ENCODE results near the gene D2HGDH. TPM values are rescaled to one million over a fixed set of nuclear protein-coding genes. Genes with fewer than 3 reads are reported as not detected.

D2HGDH gene
- total RNA-seq, 1 experiment from 2014 or later, result 53.3 TPM

- Mint-ChIP-seq H3K4me3 (ENCODE audit: low read depth, unreplicated experiment) (no peak overlapping the region), H3K36me3 (ENCODE audit: insufficient read depth, unreplicated experiment) (no peaks in the 10 kb centered on the region), H3K9me3 (ENCODE audit: low read depth, unreplicated experiment) (no peaks in the 10 kb centered on the region), H3K4me1 (ENCODE audit: low read depth, unreplicated experiment) (no peaks in the 10 kb centered on the region), H3K27me3 (ENCODE audit: unreplicated experiment) (peaks cover 69% of the 10 kb centered on the region), H3K27ac (ENCODE audit: unreplicated experiment) (no peak overlapping the region)
- no peak for TF ChIP-seq CTCF (IDR thresholded peaks at IDR 0.05; ENCODE audit: unreplicated experiment)
- DNase-seq, result no peak
- intact Hi-C loops (cut with micrococcal nuclease; ENCODE audit: unreplicated experiment), result no loop called here
- no TSS peak for BruUV-seq (replicated peaks)
- CTCF ChIA-PET, result no interaction called here
These were observed 60.9 kb downstream of the D2HGDH start for GRCh38 chr2:241795021-241795999.

GRCh38 chr2:241796209-241796608, 61.8 kb downstream of the D2HGDH start:
- intact Hi-C loops (cut with micrococcal nuclease; ENCODE audit: unreplicated experiment), result no loop called here
- Mint-ChIP-seq H3K27ac (ENCODE audit: unreplicated experiment) (no peak overlapping the region), H3K4me1 (ENCODE audit: low read depth, unreplicated experiment) (no peaks in the 10 kb centered on the region), H3K27me3 (ENCODE audit: unreplicated experiment) (peaks cover 66% of the 10 kb centered on the region), H3K4me3 (ENCODE audit: low read depth, unreplicated experiment) (no peak overlapping the region), H3K9me3 (ENCODE audit: low read depth, unreplicated experiment) (no peaks in the 10 kb centered on the region), H3K36me3 (ENCODE audit: insufficient read depth, unreplicated experiment) (no peaks in the 10 kb centered on the region)
- TF ChIP-seq CTCF (IDR thresholded peaks at IDR 0.05; ENCODE audit: unreplicated experiment), result no peak
- no TSS peak for BruUV-seq (replicated peaks)
- DNase-seq, result no peak
- CTCF ChIA-PET, result no interaction called here

GRCh38 chr2:241796610-241797138, 62.2 kb downstream of the D2HGDH start:
- Mint-ChIP-seq H3K27me3 (ENCODE audit: unreplicated experiment) (peaks cover 67% of the 10 kb centered on the region), H3K27ac (ENCODE audit: unreplicated experiment) (no peak overlapping the region), H3K9me3 (ENCODE audit: low read depth, unreplicated experiment) (no peaks in the 10 kb centered on the region), H3K4me3 (ENCODE audit: low read depth, unreplicated experiment) (no peak overlapping the region), H3K4me1 (ENCODE audit: low read depth, unreplicated experiment) (no peaks in the 10 kb centered on the region), H3K36me3 (ENCODE audit: insufficient read depth, unreplicated experiment) (no peaks in the 10 kb centered on the region)
- CTCF ChIA-PET, result no interaction called here
- intact Hi-C loops (cut with micrococcal nuclease; ENCODE audit: unreplicated experiment), result no loop called here
- DNase-seq, result no peak
- no TSS peak for BruUV-seq (replicated peaks)
- no peak for TF ChIP-seq CTCF (IDR thresholded peaks at IDR 0.05; ENCODE audit: unreplicated experiment)

- intact Hi-C loops (cut with micrococcal nuclease; ENCODE audit: unreplicated experiment), result no loop called here
- no peak overlapping the region for H3K4me3 Mint-ChIP-seq (ENCODE audit: low read depth, unreplicated experiment)
- BruUV-seq (replicated peaks), result no TSS peak
These were observed 63.1 kb downstream of the D2HGDH start for GRCh38 chr2:241797441-241798080.

More at GRCh38 chr2:241797441-241798080, 63.1 kb downstream of the D2HGDH start:
- no peak for DNase-seq
- peaks cover 72% of the 10 kb centered on the region for H3K27me3 Mint-ChIP-seq (ENCODE audit: unreplicated experiment)
- H3K4me1 Mint-ChIP-seq (ENCODE audit: low read depth, unreplicated experiment), result no peaks in the 10 kb centered on the region
- no peaks in the 10 kb centered on the region for H3K36me3 Mint-ChIP-seq (ENCODE audit: insufficient read depth, unreplicated experiment)
- no peaks in the 10 kb centered on the region for H3K9me3 Mint-ChIP-seq (ENCODE audit: low read depth, unreplicated experiment)
- H3K27ac Mint-ChIP-seq (ENCODE audit: unreplicated experiment), result no peak overlapping the region
- CTCF ChIA-PET, result no interaction called here
- TF ChIP-seq CTCF (IDR thresholded peaks at IDR 0.05; ENCODE audit: unreplicated experiment), result no peak
